ENCODE data around the gene CHST11.

The CHST11 gene

GRCh38 chr12:104583301-104583700 lies 126.6 kb downstream of the CHST11 start:
- no peak for DNase-seq (ENCODE audit: low read depth in 3 of 3)

GRCh38 chr12:104585448-104586055 lies 128.8 kb downstream of the CHST11 start:
- DNase-seq (ENCODE audit: low read depth in 3 of 3): no peak

GRCh38 chr12:104586351-104586919 lies 129.7 kb downstream of the CHST11 start:
- no peak for DNase-seq (ENCODE audit: low read depth in 3 of 3)

GRCh38 chr12:104588047-104588920 lies 131.5 kb downstream of the CHST11 start:
- DNase-seq (ENCODE audit: low read depth in 3 of 3): no peak

- no peak for DNase-seq (ENCODE audit: low read depth in 3 of 3)
These were observed 132.3 kb downstream of the CHST11 start for GRCh38 chr12:104588921-104589590.

GRCh38 chr12:104590022-104590421 lies 133.3 kb downstream of the CHST11 start:
- DNase-seq (ENCODE audit: low read depth in 3 of 3): no peak

GRCh38 chr12:104591257-104591885 lies 134.6 kb downstream of the CHST11 start:
- DNase-seq (ENCODE audit: low read depth in 3 of 3): no peak

- DNase-seq (ENCODE audit: low read depth in 3 of 3): no peak
These were observed 136.7 kb downstream of the CHST11 start for GRCh38 chr12:104593482-104593881.

GRCh38 chr12:104596134-104596799 lies 139.5 kb downstream of the CHST11 start:
- DNase-seq (ENCODE audit: low read depth in 3 of 3): no peak

GRCh38 chr12:104596898-104597843 lies 140.4 kb downstream of the CHST11 start:
- DNase-seq (ENCODE audit: low read depth in 3 of 3): no peak

GRCh38 chr12:104598342-104599271 lies 141.9 kb downstream of the CHST11 start:
- no peak for DNase-seq (ENCODE audit: low read depth in 3 of 3)

GRCh38 chr12:104599272-104600035 lies 142.7 kb downstream of the CHST11 start:
- DNase-seq (ENCODE audit: low read depth in 3 of 3): no peak

GRCh38 chr12:104600036-104600712 lies 143.4 kb downstream of the CHST11 start:
- no peak for DNase-seq (ENCODE audit: low read depth in 3 of 3)

GRCh38 chr12:104600790-104601739 lies 144.3 kb downstream of the CHST11 start:
- no peak for DNase-seq (ENCODE audit: low read depth in 3 of 3)

- no peak for DNase-seq (ENCODE audit: low read depth in 3 of 3)
These were observed 145.7 kb downstream of the CHST11 start for GRCh38 chr12:104602406-104602805.

GRCh38 chr12:104602896-104603295 lies 146.1 kb downstream of the CHST11 start:
- DNase-seq (ENCODE audit: low read depth in 3 of 3): no peak
